Mucosa of descending colon (tissue), 3 donors: ENCODE measurements around the gene EFHC2. TPM values are rescaled to one million over a fixed set of nuclear protein-coding genes. Genes with fewer than 3 reads are reported as not detected.
"Not testable (repeated sequence)": the region's sequence is repeated elsewhere in the genome, so short reads cannot be mapped to it uniquely, and the experiment has no call there.

Experiments
- ATAC-seq: fragments of 200-7000 bp; cut with Tn5 transposase; one replicate; pipeline ENCODE4 v1.9.1; 2020; ENCODE audit warnings: mild to moderate bottlenecking, moderate library complexity
- DNase-seq, 3 donors: peaks; one replicate each; pipeline ENCODE4 v3.0.0-alpha.2; 2020
- H3K36me3 ChIP-seq: fragments of 200-600 bp; one replicate; pipeline ENCODE4 v1.8.0; 2021; ENCODE audit warnings: low read depth, mild to moderate bottlenecking
- H3K4me1 ChIP-seq: fragments of 200-600 bp; one replicate; pipeline ENCODE4 v1.8.0; 2021; ENCODE audit warnings: low read depth, mild to moderate bottlenecking
- H3K4me3 ChIP-seq: fragments of 200-600 bp; one replicate; pipeline ENCODE4 v1.8.0; 2021; ENCODE audit warnings: mild to moderate bottlenecking
- H3K9me3 ChIP-seq: fragments of 200-600 bp; one replicate; pipeline ENCODE4 v1.8.0; 2021; ENCODE audit warnings: mild to moderate bottlenecking
- CTCF ChIP-seq: fragments of 200-600 bp; IDR thresholded peaks from one replicate; pipeline ENCODE4 v1.8.0; 2022; ENCODE audit warnings: antibody characterized with exemption, mild to moderate bottlenecking
- intact Hi-C, 2 donors: fragments of 100-400 bp; cut with DNase I in 1 of 2; cut with micrococcal nuclease in 1 of 2; formaldehyde crosslinking; loops; one replicate each; pipeline versions ENCODE4 v1.11.0 to v1.11.1; 2022; cut with DNase I, micrococcal nuclease
- total RNA-seq, 3 donors: library from RNA; stranded (reverse); fragmentation: NEBNext Ultra II Directional in 2 of 3; extraction: Animal tissue kit (Norgen Biotek cat#: 25700) in 2 of 3; gene quantifications; one replicate each; pipeline versions ENCODE4 v1.2.1 to v1.2.4, GENCODE V29; 2021 to 2023
- donor health status: DM: no; HTN: no; CAD: no; lungs with moderate emphysema.
- donor health status: DM: no; HTN: no; CAD: no.
- donor health status: DM: no; HTN: yes; CAD: no.

The EFHC2 gene
- total RNA-seq, 3 donors from 2014 or later: 0.78 to 3.0 (median 1.9) TPM

GRCh38 chrX:44253575-44253942 is 89.9 kb downstream of the EFHC2 start:
- DNase-seq (peak in 1 of 3 donors; percentile 26), ATAC-seq (peak; percentile 15)
- no peak overlapping the region for H3K4me3 ChIP-seq
- H3K9me3 ChIP-seq: no peaks in the 10 kb centered on the region
- no peak for TF ChIP-seq CTCF
- intact Hi-C loops: no loop called here
- H3K36me3 ChIP-seq: no peaks in the 10 kb centered on the region
- no peaks in the 10 kb centered on the region for H3K4me1 ChIP-seq

- H3K4me3 ChIP-seq, H3K36me3 ChIP-seq, H3K4me1 ChIP-seq, H3K9me3 ChIP-seq, intact Hi-C loops: not testable (repeated sequence)
- ATAC-seq (peak; percentile 89), DNase-seq (peak; percentile 70 to 82 (median 81))
Measured at GRCh38 chrX:44252688-44253574, 90.5 kb downstream of the EFHC2 start.

GRCh38 chrX:44247468-44247867 is 96.0 kb downstream of the EFHC2 start:
- no peaks in the 10 kb centered on the region for H3K36me3 ChIP-seq
- intact Hi-C loops: loop anchor here (10.0 kb wide), 1 partner anchor 293 kb away; no protein-coding TSS in a partner anchor
- no peak overlapping the region for H3K4me3 ChIP-seq
- no peaks in the 10 kb centered on the region for H3K4me1 ChIP-seq
- H3K9me3 ChIP-seq: no peaks in the 10 kb centered on the region
- DNase-seq (no peak), ATAC-seq (no peak)
- no peak for TF ChIP-seq CTCF

GRCh38 chrX:44246826-44247225 is 96.6 kb downstream of the EFHC2 start:
- no peak for TF ChIP-seq CTCF
- ATAC-seq: no peak
- no peaks in the 10 kb centered on the region for H3K9me3 ChIP-seq
- DNase-seq: no peak
- no peak overlapping the region for H3K4me3 ChIP-seq
- intact Hi-C loops: loop anchor here (10.0 kb wide), 1 partner anchor 292 kb away; no protein-coding TSS in a partner anchor
- H3K4me1 ChIP-seq: no peaks in the 10 kb centered on the region
- no peaks in the 10 kb centered on the region for H3K36me3 ChIP-seq

- DNase-seq: no peak
- no peak for ATAC-seq
- H3K4me3 ChIP-seq: no peak overlapping the region
- H3K4me1 ChIP-seq: no peaks in the 10 kb centered on the region
- H3K36me3 ChIP-seq: no peaks in the 10 kb centered on the region
- no peak for TF ChIP-seq CTCF
- H3K9me3 ChIP-seq: no peaks in the 10 kb centered on the region
- intact Hi-C loops: loop anchor here (10.0 kb wide), 1 partner anchor 291 kb away; no protein-coding TSS in a partner anchor
Measured at GRCh38 chrX:44245733-44246132, 97.7 kb downstream of the EFHC2 start.

GRCh38 chrX:44244008-44244407 is 99.5 kb downstream of the EFHC2 start:
- peak in 1 of 3 donors; percentile 25 for DNase-seq
- H3K4me1 ChIP-seq: no peaks in the 10 kb centered on the region
- intact Hi-C loops: loop anchor here (10.0 kb wide), 1 partner anchor 289 kb away; no protein-coding TSS in a partner anchor
- peak; percentile 60 for ATAC-seq
- no peaks in the 10 kb centered on the region for H3K9me3 ChIP-seq
- TF ChIP-seq CTCF: no peak
- no peak overlapping the region for H3K4me3 ChIP-seq
- no peaks in the 10 kb centered on the region for H3K36me3 ChIP-seq
